ENCODE results near the gene SLIT3. TPM values are rescaled to one million over a fixed set of nuclear protein-coding genes. Genes with fewer than 3 reads are reported as not detected.

The SLIT3 gene
- total RNA-seq, 1 experiment from 2014 or later, result not detected

GRCh38 chr5:168870910-168871309, 430.0 kb downstream of the SLIT3 start:
- Histone ChIP-seq H3K27me3 (ENCODE audit: low read length) (no peaks in the 10 kb centered on the region), H4K20me1 (ENCODE audit: insufficient read depth, low read depth, low read length) (no peaks in the 10 kb centered on the region), H3K9me3 (ENCODE audit: low read length) (no peaks in the 10 kb centered on the region), H3K36me3 (ENCODE audit: insufficient read depth, low read length) (no peaks in the 10 kb centered on the region), H3K4me3 (ENCODE audit: low read length) (no peak overlapping the region), H3K9me2 (replicated peaks; ENCODE audit: insufficient read depth, low read length) (no peaks in the 10 kb centered on the region), H3K4me1 (ENCODE audit: low read length) (peaks cover 5% of the 10 kb centered on the region), H3K4me2 (ENCODE audit: low read depth, low read length, poor library complexity, severe bottlenecking) (no peak overlapping the region), H3K9ac (ENCODE audit: low read length) (no peak overlapping the region), H3K79me2 (ENCODE audit: low read length) (no peaks in the 10 kb centered on the region), H2AFZ (ENCODE audit: low read length) (no peak overlapping the region), H3K27ac (ENCODE audit: low read length) (no peak overlapping the region)
- DNase-seq, result no peak

- H3K79me2 ChIP-seq (ENCODE audit: low read length), result no peaks in the 10 kb centered on the region
- H2AFZ ChIP-seq (ENCODE audit: low read length), result no peak overlapping the region
- no peak overlapping the region for H3K4me3 ChIP-seq (ENCODE audit: low read length)
- H3K9me3 ChIP-seq (ENCODE audit: low read length), result no peaks in the 10 kb centered on the region
- no peak overlapping the region for H3K27ac ChIP-seq (ENCODE audit: low read length)
- no peak overlapping the region for H3K9ac ChIP-seq (ENCODE audit: low read length)
- H3K36me3 ChIP-seq (ENCODE audit: insufficient read depth, low read length), result no peaks in the 10 kb centered on the region
- no peaks in the 10 kb centered on the region for H4K20me1 ChIP-seq (ENCODE audit: insufficient read depth, low read depth, low read length)
- H3K27me3 ChIP-seq (ENCODE audit: low read length), result no peaks in the 10 kb centered on the region
- DNase-seq, result no peak
- H3K4me2 ChIP-seq (ENCODE audit: low read depth, low read length, poor library complexity, severe bottlenecking), result no peak overlapping the region
- H3K9me2 ChIP-seq (replicated peaks; ENCODE audit: insufficient read depth, low read length), result no peaks in the 10 kb centered on the region
- no peaks in the 10 kb centered on the region for H3K4me1 ChIP-seq (ENCODE audit: low read length)
Observed at GRCh38 chr5:168869615-168870227, 431.2 kb downstream of the SLIT3 start.

GRCh38 chr5:168867241-168867640, 433.7 kb downstream of the SLIT3 start:
- no peak overlapping the region for H2AFZ ChIP-seq (ENCODE audit: low read length)
- no peaks in the 10 kb centered on the region for H3K9me3 ChIP-seq (ENCODE audit: low read length)
- H3K9ac ChIP-seq (ENCODE audit: low read length), result no peak overlapping the region
- no peak overlapping the region for H3K4me2 ChIP-seq (ENCODE audit: low read depth, low read length, poor library complexity, severe bottlenecking)
- H3K27ac ChIP-seq (ENCODE audit: low read length), result no peak overlapping the region
- H4K20me1 ChIP-seq (ENCODE audit: insufficient read depth, low read depth, low read length), result no peaks in the 10 kb centered on the region
- no peaks in the 10 kb centered on the region for H3K9me2 ChIP-seq (replicated peaks; ENCODE audit: insufficient read depth, low read length)
- H3K36me3 ChIP-seq (ENCODE audit: insufficient read depth, low read length), result no peaks in the 10 kb centered on the region
- H3K79me2 ChIP-seq (ENCODE audit: low read length), result no peaks in the 10 kb centered on the region
- no peaks in the 10 kb centered on the region for H3K4me1 ChIP-seq (ENCODE audit: low read length)
- no peak overlapping the region for H3K4me3 ChIP-seq (ENCODE audit: low read length)
- H3K27me3 ChIP-seq (ENCODE audit: low read length), result no peaks in the 10 kb centered on the region
- DNase-seq, result no peak

GRCh38 chr5:168865968-168866367, 435.0 kb downstream of the SLIT3 start:
- H3K27ac ChIP-seq (ENCODE audit: low read length), result no peak overlapping the region
- H4K20me1 ChIP-seq (ENCODE audit: insufficient read depth, low read depth, low read length), result no peaks in the 10 kb centered on the region
- H3K79me2 ChIP-seq (ENCODE audit: low read length), result no peaks in the 10 kb centered on the region
- no peaks in the 10 kb centered on the region for H3K4me1 ChIP-seq (ENCODE audit: low read length)
- no peaks in the 10 kb centered on the region for H3K9me3 ChIP-seq (ENCODE audit: low read length)
- no peak overlapping the region for H3K9ac ChIP-seq (ENCODE audit: low read length)
- H3K36me3 ChIP-seq (ENCODE audit: insufficient read depth, low read length), result no peaks in the 10 kb centered on the region
- H3K4me3 ChIP-seq (ENCODE audit: low read length), result no peak overlapping the region
- H3K9me2 ChIP-seq (replicated peaks; ENCODE audit: insufficient read depth, low read length), result no peaks in the 10 kb centered on the region
- H3K27me3 ChIP-seq (ENCODE audit: low read length), result no peaks in the 10 kb centered on the region
- no peak for DNase-seq
- no peak overlapping the region for H2AFZ ChIP-seq (ENCODE audit: low read length)
- H3K4me2 ChIP-seq (ENCODE audit: low read depth, low read length, poor library complexity, severe bottlenecking), result no peak overlapping the region

GRCh38 chr5:168863021-168863420, 437.9 kb downstream of the SLIT3 start:
- Histone ChIP-seq H2AFZ (ENCODE audit: low read length) (no peak overlapping the region), H3K9me3 (ENCODE audit: low read length) (no peaks in the 10 kb centered on the region), H3K4me1 (ENCODE audit: low read length) (no peaks in the 10 kb centered on the region), H3K27me3 (ENCODE audit: low read length) (no peaks in the 10 kb centered on the region), H3K27ac (ENCODE audit: low read length) (no peak overlapping the region), H3K4me3 (ENCODE audit: low read length) (no peak overlapping the region), H3K79me2 (ENCODE audit: low read length) (no peaks in the 10 kb centered on the region), H3K4me2 (ENCODE audit: low read depth, low read length, poor library complexity, severe bottlenecking) (no peak overlapping the region), H3K9ac (ENCODE audit: low read length) (no peak overlapping the region), H4K20me1 (ENCODE audit: insufficient read depth, low read depth, low read length) (no peaks in the 10 kb centered on the region), H3K9me2 (replicated peaks; ENCODE audit: insufficient read depth, low read length) (no peaks in the 10 kb centered on the region), H3K36me3 (ENCODE audit: insufficient read depth, low read length) (no peaks in the 10 kb centered on the region)
- DNase-seq, result no peak

- H4K20me1 ChIP-seq (ENCODE audit: insufficient read depth, low read depth, low read length), result no peaks in the 10 kb centered on the region
- peaks cover 2% of the 10 kb centered on the region; the same call in 1 of the 2 replicates for H3K4me1 ChIP-seq (ENCODE audit: low read length)
- H3K4me2 ChIP-seq (ENCODE audit: low read depth, low read length, poor library complexity, severe bottlenecking), result no peak overlapping the region
- H3K9ac ChIP-seq (ENCODE audit: low read length), result no peak overlapping the region
- H3K4me3 ChIP-seq (ENCODE audit: low read length), result no peak overlapping the region
- H2AFZ ChIP-seq (ENCODE audit: low read length), result no peak overlapping the region
- no peaks in the 10 kb centered on the region for H3K36me3 ChIP-seq (ENCODE audit: insufficient read depth, low read length)
- H3K79me2 ChIP-seq (ENCODE audit: low read length), result no peaks in the 10 kb centered on the region
- no peak overlapping the region for H3K27ac ChIP-seq (ENCODE audit: low read length)
- no peaks in the 10 kb centered on the region for H3K27me3 ChIP-seq (ENCODE audit: low read length)
- H3K9me3 ChIP-seq (ENCODE audit: low read length), result no peaks in the 10 kb centered on the region
- DNase-seq, result no peak
- no peaks in the 10 kb centered on the region for H3K9me2 ChIP-seq (replicated peaks; ENCODE audit: insufficient read depth, low read length)
Observed at GRCh38 chr5:168860503-168860902, 440.4 kb downstream of the SLIT3 start.

GRCh38 chr5:168860081-168860480, 440.9 kb downstream of the SLIT3 start:
- H4K20me1 ChIP-seq (ENCODE audit: insufficient read depth, low read depth, low read length), result no peaks in the 10 kb centered on the region
- H3K4me1 ChIP-seq (ENCODE audit: low read length), result peaks cover 2% of the 10 kb centered on the region; the same call in 1 of the 2 replicates
- H3K9me3 ChIP-seq (ENCODE audit: low read length), result no peaks in the 10 kb centered on the region
- no peaks in the 10 kb centered on the region for H3K79me2 ChIP-seq (ENCODE audit: low read length)
- H3K4me2 ChIP-seq (ENCODE audit: low read depth, low read length, poor library complexity, severe bottlenecking), result no peak overlapping the region
- no peaks in the 10 kb centered on the region for H3K36me3 ChIP-seq (ENCODE audit: insufficient read depth, low read length)
- H2AFZ ChIP-seq (ENCODE audit: low read length), result no peak overlapping the region
- H3K27ac ChIP-seq (ENCODE audit: low read length), result no peak overlapping the region
- H3K9ac ChIP-seq (ENCODE audit: low read length), result no peak overlapping the region
- H3K4me3 ChIP-seq (ENCODE audit: low read length), result no peak overlapping the region
- no peaks in the 10 kb centered on the region for H3K9me2 ChIP-seq (replicated peaks; ENCODE audit: insufficient read depth, low read length)
- H3K27me3 ChIP-seq (ENCODE audit: low read length), result no peaks in the 10 kb centered on the region
- no peak for DNase-seq

- H3K4me3 ChIP-seq (ENCODE audit: low read length), result no peak overlapping the region
- H2AFZ ChIP-seq (ENCODE audit: low read length), result no peak overlapping the region
- H3K9me2 ChIP-seq (replicated peaks; ENCODE audit: insufficient read depth, low read length), result no peaks in the 10 kb centered on the region
- no peaks in the 10 kb centered on the region for H4K20me1 ChIP-seq (ENCODE audit: insufficient read depth, low read depth, low read length)
- H3K27ac ChIP-seq (ENCODE audit: low read length), result no peak overlapping the region
- no peak overlapping the region for H3K9ac ChIP-seq (ENCODE audit: low read length)
- H3K79me2 ChIP-seq (ENCODE audit: low read length), result no peaks in the 10 kb centered on the region
- H3K4me1 ChIP-seq (ENCODE audit: low read length), result peaks cover 2% of the 10 kb centered on the region; the same call in 1 of the 2 replicates
- DNase-seq, result no peak
- H3K36me3 ChIP-seq (ENCODE audit: insufficient read depth, low read length), result no peaks in the 10 kb centered on the region
- no peaks in the 10 kb centered on the region for H3K27me3 ChIP-seq (ENCODE audit: low read length)
- H3K9me3 ChIP-seq (ENCODE audit: low read length), result no peaks in the 10 kb centered on the region
- no peak overlapping the region for H3K4me2 ChIP-seq (ENCODE audit: low read depth, low read length, poor library complexity, severe bottlenecking)
Observed at GRCh38 chr5:168859471-168859870, 441.5 kb downstream of the SLIT3 start.

Data from Karpas-422 (cell line).